Activated naive CD8-positive, alpha-beta T cell treated with anti-CD3 and anti-CD28 coated beads, Interleukin-2, amount 50 U/mL, for 16 hours (primary cell): ENCODE results near the gene PKD2.
"Not testable (repeated sequence)": the region's sequence is repeated elsewhere in the genome, so short reads cannot be mapped to it uniquely, and the experiment has no call there.

Source experiments
- DNase-seq: peaks from one replicate; pipeline ENCODE4 v3.0.0-alpha.2; 2020; ENCODE audit warnings: low read depth, low spot score

PKD2 gene

GRCh38 chr4:87986508-87986907 lies 20.9 kb upstream of the PKD2 start:
- DNase-seq: no peak

GRCh38 chr4:87989765-87990164 lies 17.7 kb upstream of the PKD2 start:
- DNase-seq: no peak

- DNase-seq: no peak
These were observed 12.0 kb upstream of the PKD2 start for GRCh38 chr4:87995435-87995834.

GRCh38 chr4:87999191-87999691 lies 8.2 kb upstream of the PKD2 start:
- not testable (repeated sequence) for DNase-seq

- no peak for DNase-seq
These were observed 5.6 kb upstream of the PKD2 start for GRCh38 chr4:88001871-88002270.

- no peak for DNase-seq
These were observed 4.6 kb upstream of the PKD2 start for GRCh38 chr4:88002786-88003185.

- DNase-seq: no peak
These were observed 4.2 kb upstream of the PKD2 start for GRCh38 chr4:88003261-88003660.

GRCh38 chr4:88005076-88005475 lies 2.4 kb upstream of the PKD2 start:
- DNase-seq: no peak

GRCh38 chr4:88005946-88006345 lies 1.5 kb upstream of the PKD2 start:
- DNase-seq: no peak

GRCh38 chr4:88006956-88007303 lies 505 bp upstream of the PKD2 start:
- DNase-seq: no peak

GRCh38 chr4:88008122-88008742 lies 797 bp downstream of the PKD2 start:
- no peak for DNase-seq

GRCh38 chr4:88008743-88009171 lies 1.3 kb downstream of the PKD2 start:
- DNase-seq: no peak

GRCh38 chr4:88009871-88010270 lies 2.4 kb downstream of the PKD2 start:
- DNase-seq: no peak

- DNase-seq: no peak
These were observed 3.5 kb downstream of the PKD2 start for GRCh38 chr4:88010966-88011365.

GRCh38 chr4:88012647-88013046 lies 5.2 kb downstream of the PKD2 start:
- DNase-seq: no peak

- no peak for DNase-seq
These were observed 7.0 kb downstream of the PKD2 start for GRCh38 chr4:88014386-88014905.

- DNase-seq: no peak
These were observed 8.3 kb downstream of the PKD2 start for GRCh38 chr4:88015659-88016295.

GRCh38 chr4:88017516-88018297 lies 10.3 kb downstream of the PKD2 start:
- no peak for DNase-seq

GRCh38 chr4:88018466-88018865 lies 11.0 kb downstream of the PKD2 start:
- no peak for DNase-seq

GRCh38 chr4:88021824-88022223 lies 14.4 kb downstream of the PKD2 start:
- no peak for DNase-seq

- DNase-seq: no peak
These were observed 14.9 kb downstream of the PKD2 start for GRCh38 chr4:88022289-88022688.

GRCh38 chr4:88025868-88026661 lies 18.6 kb downstream of the PKD2 start:
- not testable (repeated sequence) for DNase-seq
